Mesothelial cell of epicardium (in vitro differentiated cells): ENCODE measurements around the gene ASTN2. TPM values are rescaled to one million over a fixed set of nuclear protein-coding genes. Genes with fewer than 3 reads are reported as not detected.
"Not testable (repeated sequence)": the region's sequence is repeated elsewhere in the genome, so short reads cannot be mapped to it uniquely, and the experiment has no call there.

Experiments used
- DNase-seq, 2 experiments: peaks; one replicate each; pipeline ENCODE4 v3.0.0; 2021; ENCODE audit warnings: low spot score in 2 of 2; ENCODE audit not compliant: unreplicated experiment in 2 of 2
- H3K27ac Mint-ChIP-seq: 2 replicates; pipeline ENCODE4 v1.8.0; 2021; ENCODE audit warnings: mixed read lengths
- H3K27me3 Mint-ChIP-seq: 2 replicates; pipeline ENCODE4 v1.8.0; 2021; ENCODE audit warnings: low read depth, mixed read lengths
- H3K36me3 Mint-ChIP-seq: 2 replicates; pipeline ENCODE4 v1.8.0; 2021; ENCODE audit warnings: mixed read lengths
- H3K4me1 Mint-ChIP-seq: 2 replicates; pipeline ENCODE4 v1.8.0; 2021; ENCODE audit warnings: mixed read lengths
- H3K4me3 Mint-ChIP-seq: 2 replicates; pipeline ENCODE4 v1.8.0; 2021; ENCODE audit warnings: mild to moderate bottlenecking, moderate library complexity, mixed read lengths
- H3K9me3 Mint-ChIP-seq: 2 replicates; pipeline ENCODE4 v1.8.0; 2021; ENCODE audit warnings: mixed read lengths
- total RNA-seq: library from RNA; stranded (reverse); gene quantifications from 3 replicates; pipeline ENCODE4 v1.2.1, GENCODE V29; 2021
- TF ChIP-seq, protein P1 (sequence below): fragments of 200-600 bp; sonication (generic); IDR thresholded peaks from one replicate; pipeline ENCODE4 v1.5.0; 2021; ENCODE audit warnings: antibody characterized with exemption; ENCODE audit not compliant: unreplicated experiment

ASTN2 gene
- total RNA-seq, 1 donor from 2014 or later, result 12.2 TPM

DNA sequence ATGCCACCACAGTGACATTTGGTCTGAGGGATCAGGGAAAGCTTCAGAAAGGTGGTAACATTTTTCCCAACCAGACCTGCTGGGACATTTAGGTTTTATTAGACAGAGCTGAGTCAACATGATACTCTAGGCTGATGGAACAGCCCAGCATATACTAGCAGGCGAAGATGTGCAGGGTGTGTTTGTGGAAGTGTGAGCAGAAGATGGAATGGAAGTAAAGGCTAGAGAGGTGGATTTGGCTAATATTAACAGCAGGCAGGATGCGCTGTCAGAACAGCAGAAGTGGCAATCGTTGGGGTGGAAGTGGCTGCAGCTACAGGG is 340.6 kb downstream of the ASTN2 start:
- H3K4me1 Mint-ChIP-seq, result peaks cover 25% of the 10 kb centered on the region
- no peak for DNase-seq
- peak overlapping the region; percentile 3 for H3K27ac Mint-ChIP-seq
- TF ChIP-seq, protein P1, sequence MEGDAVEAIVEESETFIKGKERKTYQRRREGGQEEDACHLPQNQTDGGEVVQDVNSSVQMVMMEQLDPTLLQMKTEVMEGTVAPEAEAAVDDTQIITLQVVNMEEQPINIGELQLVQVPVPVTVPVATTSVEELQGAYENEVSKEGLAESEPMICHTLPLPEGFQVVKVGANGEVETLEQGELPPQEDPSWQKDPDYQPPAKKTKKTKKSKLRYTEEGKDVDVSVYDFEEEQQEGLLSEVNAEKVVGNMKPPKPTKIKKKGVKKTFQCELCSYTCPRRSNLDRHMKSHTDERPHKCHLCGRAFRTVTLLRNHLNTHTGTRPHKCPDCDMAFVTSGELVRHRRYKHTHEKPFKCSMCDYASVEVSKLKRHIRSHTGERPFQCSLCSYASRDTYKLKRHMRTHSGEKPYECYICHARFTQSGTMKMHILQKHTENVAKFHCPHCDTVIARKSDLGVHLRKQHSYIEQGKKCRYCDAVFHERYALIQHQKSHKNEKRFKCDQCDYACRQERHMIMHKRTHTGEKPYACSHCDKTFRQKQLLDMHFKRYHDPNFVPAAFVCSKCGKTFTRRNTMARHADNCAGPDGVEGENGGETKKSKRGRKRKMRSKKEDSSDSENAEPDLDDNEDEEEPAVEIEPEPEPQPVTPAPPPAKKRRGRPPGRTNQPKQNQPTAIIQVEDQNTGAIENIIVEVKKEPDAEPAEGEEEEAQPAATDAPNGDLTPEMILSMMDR, result no peak
- H3K4me3 Mint-ChIP-seq, result no peak overlapping the region
- peaks cover 11% of the 10 kb centered on the region for H3K27me3 Mint-ChIP-seq
- no peaks in the 10 kb centered on the region for H3K36me3 Mint-ChIP-seq
- H3K9me3 Mint-ChIP-seq, result no peaks in the 10 kb centered on the region

DNA sequence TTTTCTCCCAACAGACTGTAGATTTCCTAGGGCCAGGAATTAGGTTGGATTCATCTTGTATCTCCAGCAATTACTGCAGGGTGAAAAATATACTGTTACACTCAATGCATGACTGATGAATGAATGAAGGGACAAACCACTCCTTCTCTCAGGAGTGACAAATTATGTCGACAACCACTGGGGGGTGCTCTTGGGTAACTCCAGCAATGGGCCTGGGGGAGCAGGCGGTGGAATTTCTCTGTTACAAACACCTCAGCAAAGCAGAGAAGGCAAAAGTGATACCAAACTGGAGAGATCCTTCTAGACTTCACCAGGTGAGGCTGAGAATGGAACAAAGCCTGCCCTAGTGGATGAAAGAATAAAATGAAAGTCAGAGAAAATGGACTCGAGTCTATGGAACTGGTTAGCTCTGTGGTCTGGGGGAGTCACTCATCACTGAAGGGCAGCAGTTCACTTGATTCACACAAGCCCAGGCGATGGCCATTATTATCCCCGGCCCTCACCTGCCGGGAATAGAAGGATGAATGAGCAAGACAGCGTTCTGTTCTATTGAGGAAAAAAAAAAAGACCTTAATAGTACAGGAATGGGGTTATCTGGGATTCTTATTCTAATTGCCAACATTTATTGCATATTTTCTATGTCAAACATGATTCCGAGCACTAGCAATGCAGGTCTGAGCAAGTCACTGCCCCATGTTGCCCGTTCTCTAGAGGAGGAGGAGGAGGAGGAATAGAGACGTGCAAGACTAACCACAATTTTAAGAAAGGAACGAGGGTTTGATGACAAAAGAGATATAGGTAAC is 341.1 kb downstream of the ASTN2 start:
- peaks cover 11% of the 10 kb centered on the region for H3K27me3 Mint-ChIP-seq
- H3K4me1 Mint-ChIP-seq, result peaks cover 25% of the 10 kb centered on the region
- no peaks in the 10 kb centered on the region for H3K9me3 Mint-ChIP-seq
- H3K4me3 Mint-ChIP-seq, result no peak overlapping the region
- no peak overlapping the region for H3K27ac Mint-ChIP-seq
- TF ChIP-seq, protein P1, result peak; percentile 43
- H3K36me3 Mint-ChIP-seq, result no peaks in the 10 kb centered on the region
- DNase-seq, result no peak

DNA sequence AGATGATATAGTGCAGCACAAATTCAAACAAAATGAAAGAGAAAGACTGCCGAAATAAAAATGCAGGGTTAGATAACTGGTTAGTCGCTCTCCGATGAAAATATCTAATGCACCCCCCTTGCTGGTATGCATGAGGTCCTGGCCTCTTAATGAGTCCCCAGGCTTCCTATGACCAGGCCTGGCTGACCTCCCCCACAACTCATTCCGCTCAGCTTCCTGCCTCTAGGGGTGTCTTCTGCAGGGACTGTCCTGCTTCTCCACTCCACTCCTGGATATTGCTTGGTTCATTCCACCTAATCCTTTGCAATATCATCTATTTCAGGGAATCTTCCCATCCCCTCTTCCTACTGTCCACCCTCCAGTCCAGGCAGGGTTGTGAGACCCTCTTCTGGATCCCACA is 341.8 kb downstream of the ASTN2 start:
- H3K36me3 Mint-ChIP-seq, result no peaks in the 10 kb centered on the region
- H3K27me3 Mint-ChIP-seq, result peaks cover 11% of the 10 kb centered on the region
- no peaks in the 10 kb centered on the region for H3K9me3 Mint-ChIP-seq
- H3K27ac Mint-ChIP-seq, result no peak overlapping the region
- H3K4me1 Mint-ChIP-seq, result peaks cover 25% of the 10 kb centered on the region
- no peak overlapping the region for H3K4me3 Mint-ChIP-seq
- DNase-seq, result no peak
- TF ChIP-seq, protein P1, result no peak

DNA sequence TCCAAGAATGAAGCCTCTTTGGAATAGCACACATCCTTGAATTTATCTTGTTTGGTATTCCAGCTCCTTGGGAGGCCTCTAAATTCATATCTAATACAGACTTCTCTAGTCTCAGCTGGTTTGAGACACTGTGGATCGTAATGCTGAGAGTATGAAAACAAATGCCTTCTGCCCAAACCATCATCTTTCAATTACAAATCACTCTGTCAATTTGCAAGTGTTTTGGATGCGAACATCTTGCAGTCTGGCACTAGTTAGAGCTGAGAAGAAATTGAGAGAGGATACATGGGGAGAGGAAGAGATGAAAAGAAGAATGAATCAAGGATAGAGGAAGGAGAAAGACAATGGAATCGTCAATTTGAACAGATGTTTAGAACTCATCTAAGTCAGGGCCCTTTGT is 342.6 kb downstream of the ASTN2 start:
- Mint-ChIP-seq H3K27ac (no peak overlapping the region), H3K4me1 (peaks cover 25% of the 10 kb centered on the region), H3K27me3 (peaks cover 11% of the 10 kb centered on the region), H3K4me3 (no peak overlapping the region), H3K9me3 (no peaks in the 10 kb centered on the region), H3K36me3 (no peaks in the 10 kb centered on the region)
- DNase-seq, result no peak
- TF ChIP-seq, protein P1, result no peak

DNA sequence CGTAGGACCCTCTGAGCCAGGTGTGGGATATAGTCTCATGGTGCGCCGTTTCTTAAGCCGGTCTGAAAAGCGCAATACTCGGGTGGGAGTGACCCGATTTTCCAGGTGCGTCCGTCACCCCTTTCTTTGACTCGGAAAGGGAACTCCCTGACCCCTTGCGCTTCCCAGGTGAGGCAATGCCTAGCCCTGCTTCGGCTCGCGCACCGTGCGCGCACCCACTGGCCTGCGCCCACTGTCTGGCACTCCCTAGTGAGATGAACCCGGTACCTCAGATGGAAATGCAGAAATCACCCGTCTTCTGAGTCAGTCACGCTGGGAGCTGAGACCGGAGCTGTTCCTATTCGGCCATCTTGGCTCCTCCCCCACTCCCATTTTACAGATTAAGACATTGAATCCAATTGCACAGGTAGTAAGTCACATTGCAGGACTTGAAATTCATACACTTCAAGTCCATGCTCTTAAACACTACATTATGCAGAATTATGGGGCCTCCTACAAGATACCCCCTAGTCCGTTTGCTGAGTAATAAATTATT is 343.1 kb downstream of the ASTN2 start:
- DNase-seq, H3K9me3 Mint-ChIP-seq, H3K36me3 Mint-ChIP-seq, H3K27ac Mint-ChIP-seq, H3K27me3 Mint-ChIP-seq: not testable (repeated sequence)
- H3K4me1 Mint-ChIP-seq, result peaks cover 25% of the 10 kb centered on the region
- peak overlapping the region; percentile 49 for H3K4me3 Mint-ChIP-seq

DNA sequence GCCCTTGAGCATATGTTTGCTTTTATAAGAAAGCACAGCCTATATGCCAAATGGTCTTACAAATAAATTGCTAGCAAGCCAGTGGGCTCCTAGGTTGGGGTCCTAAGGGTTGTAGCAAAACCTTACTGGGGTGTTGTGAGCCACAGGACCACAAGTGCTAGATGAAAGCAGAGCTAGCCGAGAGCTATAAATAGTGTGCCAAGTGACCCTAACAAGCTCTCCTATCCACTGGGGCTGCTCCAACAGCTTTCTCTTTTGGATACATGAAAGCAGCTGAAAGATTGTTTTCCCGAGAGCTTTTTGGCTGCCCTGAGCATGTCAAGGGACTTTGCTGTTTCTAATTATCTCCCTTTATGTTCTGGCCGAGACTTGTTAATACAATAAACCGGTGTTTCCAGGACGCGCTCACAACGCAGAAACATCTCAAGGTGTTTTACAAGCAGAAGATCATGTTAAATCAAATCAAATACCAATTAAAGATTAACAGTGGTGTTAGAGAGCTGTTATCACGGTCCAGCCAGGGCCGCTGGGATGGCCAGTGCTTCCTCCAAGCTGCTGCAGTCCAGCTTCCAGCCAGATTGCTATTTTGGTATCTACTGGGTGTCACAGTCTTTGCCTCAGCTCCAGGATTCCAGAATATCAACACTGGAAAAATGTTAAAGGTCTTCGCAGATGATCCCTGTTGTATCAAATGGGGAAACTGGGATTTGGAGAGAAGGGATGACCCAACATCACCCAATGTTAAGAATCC is 351.0 kb downstream of the ASTN2 start:
- peaks cover 11% of the 10 kb centered on the region for H3K4me1 Mint-ChIP-seq
- H3K27me3 Mint-ChIP-seq, result peaks cover 6% of the 10 kb centered on the region
- H3K36me3 Mint-ChIP-seq, result no peaks in the 10 kb centered on the region
- no peak overlapping the region for H3K4me3 Mint-ChIP-seq
- peaks cover 4% of the 10 kb centered on the region for H3K9me3 Mint-ChIP-seq
- TF ChIP-seq, protein P1, result no peak
- DNase-seq, result no peak
- no peak overlapping the region for H3K27ac Mint-ChIP-seq
